ENCODE results near the gene UNC5C. TPM values are rescaled to one million over a fixed set of nuclear protein-coding genes. Genes with fewer than 3 reads are reported as not detected.

UNC5C gene
- total RNA-seq, 1 experiment from 2014 or later, result not detected

GRCh38 chr4:95556207-95556859 lies 7.6 kb upstream of the UNC5C start:
- Histone ChIP-seq H3K9me3 (no peaks in the 10 kb centered on the region), H3K36me3 (ENCODE audit: control insufficient read depth, insufficient read depth, low read length) (no peaks in the 10 kb centered on the region), H3K4me3 (ENCODE audit: low read depth, low read length) (no peak overlapping the region), H3K27me3 (replicated peaks; ENCODE audit: control insufficient read depth, insufficient read depth, low read length) (no peaks in the 10 kb centered on the region), H3K4me1 (no peaks in the 10 kb centered on the region)
- H3K4me1 Mint-ChIP-seq (ENCODE audit: low read depth, unreplicated experiment), result no peaks in the 10 kb centered on the region
- no peaks in the 10 kb centered on the region for H3K36me3 Mint-ChIP-seq (ENCODE audit: insufficient read depth, unreplicated experiment)
- H3K9me3 Mint-ChIP-seq (ENCODE audit: unreplicated experiment), result no peaks in the 10 kb centered on the region
- H3K27ac Mint-ChIP-seq (ENCODE audit: unreplicated experiment), result no peak overlapping the region
- BruUV-seq (replicated peaks), result no TSS peak
- ChIA-PET CTCF (no interaction called here), POLR2A (no interaction called here)
- intact Hi-C loops (cut with micrococcal nuclease; ENCODE audit: unreplicated experiment), result no loop called here
- no peak for DNase-seq
- no peaks in the 10 kb centered on the region for H3K27me3 Mint-ChIP-seq (ENCODE audit: insufficient read depth, unreplicated experiment)
- no peak overlapping the region for H3K4me3 Mint-ChIP-seq (ENCODE audit: unreplicated experiment)
- TF ChIP-seq CTCF (IDR thresholded peaks at IDR 0.05; ENCODE audit: insufficient read depth in 1 of 2, low read depth in 1 of 2, low read length in 1 of 2, severe bottlenecking in 1 of 2, unreplicated experiment in 1 of 2), result no peak

GRCh38 chr4:95552942-95553550 lies 4.3 kb upstream of the UNC5C start:
- no TSS peak for BruUV-seq (replicated peaks)
- Mint-ChIP-seq H3K36me3 (ENCODE audit: insufficient read depth, unreplicated experiment) (no peaks in the 10 kb centered on the region), H3K4me3 (ENCODE audit: unreplicated experiment) (no peak overlapping the region), H3K27ac (ENCODE audit: unreplicated experiment) (no peak overlapping the region), H3K27me3 (ENCODE audit: insufficient read depth, unreplicated experiment) (no peaks in the 10 kb centered on the region), H3K9me3 (ENCODE audit: unreplicated experiment) (no peaks in the 10 kb centered on the region), H3K4me1 (ENCODE audit: low read depth, unreplicated experiment) (no peaks in the 10 kb centered on the region)
- no peaks in the 10 kb centered on the region for H3K9me3 ChIP-seq
- TF ChIP-seq CTCF (IDR thresholded peaks at IDR 0.05; ENCODE audit: insufficient read depth in 1 of 2, low read depth in 1 of 2, low read length in 1 of 2, severe bottlenecking in 1 of 2, unreplicated experiment in 1 of 2), result no peak
- intact Hi-C loops (cut with micrococcal nuclease; ENCODE audit: unreplicated experiment), result no loop called here
- H3K4me3 ChIP-seq (ENCODE audit: low read depth, low read length), result no peak overlapping the region
- no peaks in the 10 kb centered on the region for H3K4me1 ChIP-seq
- DNase-seq, result no peak
- H3K36me3 ChIP-seq (ENCODE audit: control insufficient read depth, insufficient read depth, low read length), result no peaks in the 10 kb centered on the region
- H3K27me3 ChIP-seq (replicated peaks; ENCODE audit: control insufficient read depth, insufficient read depth, low read length), result no peaks in the 10 kb centered on the region
- ChIA-PET POLR2A (no interaction called here), CTCF (no interaction called here)

- no TSS peak for BruUV-seq (replicated peaks)
- no peak overlapping the region for H3K4me3 ChIP-seq (ENCODE audit: low read depth, low read length)
- DNase-seq, result no peak
- no peaks in the 10 kb centered on the region for H3K4me1 ChIP-seq
- H3K27me3 Mint-ChIP-seq (ENCODE audit: insufficient read depth, unreplicated experiment), result no peaks in the 10 kb centered on the region
- no peaks in the 10 kb centered on the region for H3K27me3 ChIP-seq (replicated peaks; ENCODE audit: control insufficient read depth, insufficient read depth, low read length)
- H3K36me3 Mint-ChIP-seq (ENCODE audit: insufficient read depth, unreplicated experiment), result no peaks in the 10 kb centered on the region
- no peaks in the 10 kb centered on the region for H3K9me3 ChIP-seq
- no peak for TF ChIP-seq CTCF (IDR thresholded peaks at IDR 0.05; ENCODE audit: insufficient read depth in 1 of 2, low read depth in 1 of 2, low read length in 1 of 2, severe bottlenecking in 1 of 2, unreplicated experiment in 1 of 2)
- no peaks in the 10 kb centered on the region for H3K4me1 Mint-ChIP-seq (ENCODE audit: low read depth, unreplicated experiment)
- no peaks in the 10 kb centered on the region for H3K36me3 ChIP-seq (ENCODE audit: control insufficient read depth, insufficient read depth, low read length)
- ChIA-PET POLR2A (no interaction called here), CTCF (no interaction called here)
- no peak overlapping the region for H3K27ac Mint-ChIP-seq (ENCODE audit: unreplicated experiment)
- intact Hi-C loops (cut with micrococcal nuclease; ENCODE audit: unreplicated experiment), result no loop called here
- H3K9me3 Mint-ChIP-seq (ENCODE audit: unreplicated experiment), result no peaks in the 10 kb centered on the region
- no peak overlapping the region for H3K4me3 Mint-ChIP-seq (ENCODE audit: unreplicated experiment)
Measured at GRCh38 chr4:95551653-95552052, 2.9 kb upstream of the UNC5C start.
